HepG2 (cell line): Measurements from ENCODE around the gene CSTB. TPM values are rescaled to one million over a fixed set of nuclear protein-coding genes. Genes with fewer than 3 reads are reported as not detected.

Experiments used
- ARID2 ChIP-seq: sonication (generic); formaldehyde crosslinking; IDR thresholded peaks from 2 replicates; pipeline ENCODE4 v1.8.1; 2022; ENCODE audit warnings: mild to moderate bottlenecking, missing genetic modification reagents, borderline replicate concordance
- BRD4 ChIP-seq: sonication (generic); formaldehyde crosslinking; IDR thresholded peaks from 2 replicates; pipeline ENCODE4 v1.4.0; 2020; ENCODE audit warnings: missing genetic modification reagents
- CHD4 ChIP-seq: fragments of 200-600 bp; sonication (generic); IDR thresholded peaks from 2 replicates; pipeline ENCODE4 v1.7.0; 2017; ENCODE audit warnings: mild to moderate bottlenecking, low read length, borderline replicate concordance
- GFI1 ChIP-seq: sonication (generic); formaldehyde crosslinking; IDR thresholded peaks from 2 replicates; pipeline ENCODE4 v1.5.0; 2020; ENCODE audit warnings: missing genetic modification reagents, mild to moderate bottlenecking, borderline replicate concordance
- HMG20B ChIP-seq: conservative IDR thresholded peaks from 2 replicates; pipeline ENCODE4 v1.6.1; 2016; ENCODE audit warnings: missing genetic modification reagents, missing compliant biosample characterization
- KDM3A ChIP-seq: IDR thresholded peaks from 2 replicates; pipeline ENCODE4 v1.6.1; 2018; ENCODE audit warnings: low read depth, missing compliant biosample characterization
- MTA1 ChIP-seq: sonication (generic); formaldehyde crosslinking; IDR thresholded peaks from 2 replicates; pipeline ENCODE4 v1.4.0; 2020; ENCODE audit warnings: missing genetic modification reagents, mild to moderate bottlenecking, borderline replicate concordance
- NKX3-1 ChIP-seq: sonication (generic); formaldehyde crosslinking; IDR thresholded peaks from 2 replicates; pipeline ENCODE4 v1.5.0; 2020; ENCODE audit warnings: missing genetic modification reagents
- PHB2 ChIP-seq: fragments of 450-650 bp; IDR thresholded peaks from 2 replicates; pipeline ENCODE4 v1.6.1; 2018; ENCODE audit not compliant: partially characterized antibody
- POLR2AphosphoS5 ChIP-seq: IDR thresholded peaks from 2 replicates; pipeline ENCODE4 v1.6.1; 2012; ENCODE audit warnings: low read depth, low read length
- RELA ChIP-seq: sonication (generic); formaldehyde crosslinking; IDR thresholded peaks from 2 replicates; pipeline ENCODE4 v1.4.0; 2020; ENCODE audit warnings: missing genetic modification reagents
- REXO4 ChIP-seq: sonication (generic); formaldehyde crosslinking; IDR thresholded peaks from 2 replicates; pipeline ENCODE4 v1.8.0; 2022; ENCODE audit warnings: missing genetic modification reagents, mild to moderate bottlenecking, borderline replicate concordance
- SYNCRIP ChIP-seq: fragments of 200-400 bp; formaldehyde crosslinking; IDR thresholded peaks from 2 replicates; pipeline ENCODE4 v1.6.1; 2018; ENCODE audit warnings: mild to moderate bottlenecking, low read depth, low read length; ENCODE audit not compliant: insufficient read depth
- ZFYVE20 ChIP-seq: sonication (generic); formaldehyde crosslinking; IDR thresholded peaks from 2 replicates; pipeline ENCODE4 v1.8.0; 2023; ENCODE audit warnings: low read depth, mild to moderate bottlenecking, moderate library complexity, missing genetic modification reagents, borderline replicate concordance
- ZMYM4 ChIP-seq: sonication (generic); formaldehyde crosslinking; IDR thresholded peaks from 2 replicates; pipeline ENCODE4 v1.8.1; 2023; ENCODE audit warnings: mild to moderate bottlenecking, missing genetic modification reagents
- ZNF337 ChIP-seq: sonication (generic); formaldehyde crosslinking; IDR thresholded peaks from 2 replicates; pipeline ENCODE4 v1.5.1; 2020; ENCODE audit warnings: missing genetic modification reagents, low read depth, mild to moderate bottlenecking, borderline replicate concordance
- ZNF33B ChIP-seq: sonication (generic); formaldehyde crosslinking; IDR thresholded peaks from 2 replicates; pipeline ENCODE4 v1.5.1; 2020; ENCODE audit warnings: mild to moderate bottlenecking, missing genetic modification reagents
- ZNF782 ChIP-seq: sonication (generic); formaldehyde crosslinking; IDR thresholded peaks from 2 replicates; pipeline ENCODE4 v1.4.0; 2020; ENCODE audit warnings: missing genetic modification reagents, mild to moderate bottlenecking, borderline replicate concordance
- ZNF790 ChIP-seq: sonication (generic); formaldehyde crosslinking; IDR thresholded peaks from 2 replicates; pipeline ENCODE4 v1.8.0; 2022; ENCODE audit warnings: missing genetic modification reagents, mild to moderate bottlenecking, borderline replicate concordance
- polyA plus RNA-seq, 8 experiments: library from polyadenylated mRNA; depleted of rRNA in 3 of 8; stranded (reverse) in 7 of 8; unstranded in 1 of 8; fragments of >200 nt; fragmentation: Illumina TruSeq in 4 of 8; extraction: Trizol in 4 of 8; gene quantifications; 2 replicates each; pipeline versions ENCODE4 v1.2.1 to v1.2.3, GENCODE V29; 2011 to 2016; ENCODE audit warnings: low read depth in 4 of 8, missing spikeins in 1 of 8, mixed read lengths in 1 of 8; ENCODE audit not compliant: insufficient read depth in 1 of 8
- total RNA-seq, 5 experiments: library from RNA; depleted of rRNA; stranded (reverse); fragments of >200 nt; fragmentation: Illumina TruSeq; extraction: Trizol; gene quantifications; 2 replicates each; pipeline ENCODE4 v1.2.3, GENCODE V29; 2016; ENCODE audit warnings: low read depth in 1 of 5
- TF ChIP-seq, protein P1 (sequence below): sonication (generic); formaldehyde crosslinking; IDR thresholded peaks from 2 replicates; pipeline ENCODE4 v1.5.1; 2020; ENCODE audit warnings: mild to moderate bottlenecking, missing genetic modification reagents, borderline replicate concordance
- TF ChIP-seq, protein P2 (sequence below): sonication (generic); formaldehyde crosslinking; conservative IDR thresholded peaks from 2 replicates; pipeline ENCODE4 v1.4.0; 2020; ENCODE audit warnings: missing genetic modification reagents
- TF ChIP-seq, protein P3 (sequence below): sonication (generic); formaldehyde crosslinking; IDR thresholded peaks from 2 replicates; pipeline ENCODE4 v1.4.0; 2020; ENCODE audit warnings: missing genetic modification reagents
- TF ChIP-seq, protein P4 (sequence below): sonication (generic); formaldehyde crosslinking; IDR thresholded peaks from 2 replicates; pipeline ENCODE4 v1.4.0; 2020; ENCODE audit warnings: missing genetic modification reagents, borderline replicate concordance

CSTB gene
- total and polyA plus RNA-seq, 2 of the 13 experiments (the other 11 are each of a cell fraction or from before 2014, with no cell fraction given) = 11.7 to 94.1 TPM

DNA sequence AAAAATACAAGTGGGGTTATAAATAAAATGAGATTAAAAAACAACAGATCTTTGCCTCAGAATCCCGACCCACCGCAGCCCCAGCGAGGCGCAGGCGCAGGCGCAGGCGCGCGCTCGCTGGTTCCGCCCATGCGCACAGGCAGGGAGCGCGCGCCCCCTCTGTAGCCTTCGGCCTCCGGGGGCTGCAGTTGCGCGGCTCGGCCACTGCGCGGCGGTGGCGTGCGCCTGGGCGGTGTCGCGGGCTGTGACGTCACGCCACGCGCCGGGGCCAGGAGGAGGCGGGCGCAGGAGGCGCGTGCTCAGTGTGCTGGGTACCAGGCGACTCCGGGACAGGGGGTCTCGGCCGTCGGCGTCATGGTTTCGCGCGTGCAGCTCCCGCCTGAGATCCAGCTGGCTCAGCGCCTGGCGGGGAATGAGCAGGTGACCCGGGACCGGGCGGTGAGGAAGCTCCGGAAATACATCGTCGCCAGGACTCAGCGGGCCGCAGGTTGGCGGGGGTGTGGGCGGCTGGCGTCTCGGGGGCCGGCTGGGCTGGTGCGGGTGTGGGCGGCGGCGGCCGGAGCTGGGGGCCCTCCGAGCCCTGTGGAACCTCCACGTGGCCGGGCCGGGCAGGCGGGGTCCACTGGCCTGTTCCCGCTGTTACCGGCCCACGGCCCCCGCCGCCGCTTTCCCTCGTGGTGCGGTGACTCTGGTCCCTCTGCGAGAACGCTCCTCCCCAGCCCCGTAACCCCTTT is 13.3 kb upstream of the CSTB start, which contains the start of gene RRP1 (continued):
- TF ChIP-seq, protein P1, sequence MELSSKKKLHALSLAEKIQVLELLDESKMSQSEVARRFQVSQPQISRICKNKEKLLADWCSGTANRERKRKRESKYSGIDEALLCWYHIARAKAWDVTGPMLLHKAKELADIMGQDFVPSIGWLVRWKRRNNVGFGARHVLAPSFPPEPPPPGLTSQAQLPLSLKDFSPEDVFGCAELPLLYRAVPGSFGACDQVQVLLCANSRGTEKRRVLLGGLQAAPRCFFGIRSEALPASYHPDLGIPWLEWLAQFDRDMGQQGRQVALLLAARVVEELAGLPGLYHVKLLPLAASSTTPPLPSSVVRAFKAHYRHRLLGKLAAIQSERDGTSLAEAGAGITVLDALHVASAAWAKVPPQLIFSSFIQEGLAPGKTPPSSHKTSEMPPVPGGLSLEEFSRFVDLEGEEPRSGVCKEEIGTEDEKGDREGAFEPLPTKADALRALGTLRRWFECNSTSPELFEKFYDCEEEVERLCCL = no peak
- TF ChIP-seq GFI1 (peak; percentile 42; the same call in 1 of the 2 replicates), KDM3A (CRISPR knock-in tag) (no peak), ZFYVE20 (CRISPR knock-in tag) (no peak), BRD4 (0 out of 2 replicates have a peak, but pooled peaks have one; percentile 15), HMG20B (CRISPR knock-in tag) (no peak), ZMYM4 (CRISPR knock-in tag) (peak; percentile 89), PHB2 (no peak), ARID2 (CRISPR knock-in tag) (no peak), CHD4 (no peak), ZNF337 (CRISPR knock-in tag) (0 out of 2 replicates have a peak, but pooled peaks have one; percentile 30), SYNCRIP (no peak), POLR2AphosphoS5 (peak; percentile 90), ZNF782 (CRISPR knock-in tag) (peak; percentile 55; the same call in 1 of the 2 replicates), RELA (no peak), ZNF790 (no peak; the same call in 1 of the 2 replicates), REXO4 (CRISPR knock-in tag) (no peak), ZNF33B (CRISPR knock-in tag) (no peak; the same call in 1 of the 2 replicates), NKX3-1 (CRISPR knock-in tag) (no peak), MTA1 (CRISPR knock-in tag) (peak; percentile 65; the same call in 1 of the 2 replicates)
- TF ChIP-seq, protein P2, sequence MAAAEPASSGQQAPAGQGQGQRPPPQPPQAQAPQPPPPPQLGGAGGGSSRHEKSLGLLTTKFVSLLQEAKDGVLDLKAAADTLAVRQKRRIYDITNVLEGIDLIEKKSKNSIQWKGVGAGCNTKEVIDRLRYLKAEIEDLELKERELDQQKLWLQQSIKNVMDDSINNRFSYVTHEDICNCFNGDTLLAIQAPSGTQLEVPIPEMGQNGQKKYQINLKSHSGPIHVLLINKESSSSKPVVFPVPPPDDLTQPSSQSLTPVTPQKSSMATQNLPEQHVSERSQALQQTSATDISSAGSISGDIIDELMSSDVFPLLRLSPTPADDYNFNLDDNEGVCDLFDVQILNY (CRISPR knock-in tag) = peak; percentile 72
- TF ChIP-seq, protein P3, sequence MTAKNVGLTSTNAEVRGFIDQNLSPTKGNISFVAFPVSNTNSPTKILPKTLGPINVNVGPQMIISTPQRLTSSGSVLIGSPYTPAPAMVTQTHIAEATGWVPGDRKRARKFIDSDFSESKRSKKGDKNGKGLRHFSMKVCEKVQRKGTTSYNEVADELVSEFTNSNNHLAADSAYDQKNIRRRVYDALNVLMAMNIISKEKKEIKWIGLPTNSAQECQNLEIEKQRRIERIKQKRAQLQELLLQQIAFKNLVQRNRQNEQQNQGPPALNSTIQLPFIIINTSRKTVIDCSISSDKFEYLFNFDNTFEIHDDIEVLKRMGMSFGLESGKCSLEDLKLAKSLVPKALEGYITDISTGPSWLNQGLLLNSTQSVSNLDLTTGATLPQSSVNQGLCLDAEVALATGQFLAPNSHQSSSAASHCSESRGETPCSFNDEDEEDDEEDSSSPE = peak; percentile 85
- TF ChIP-seq, protein P4, sequence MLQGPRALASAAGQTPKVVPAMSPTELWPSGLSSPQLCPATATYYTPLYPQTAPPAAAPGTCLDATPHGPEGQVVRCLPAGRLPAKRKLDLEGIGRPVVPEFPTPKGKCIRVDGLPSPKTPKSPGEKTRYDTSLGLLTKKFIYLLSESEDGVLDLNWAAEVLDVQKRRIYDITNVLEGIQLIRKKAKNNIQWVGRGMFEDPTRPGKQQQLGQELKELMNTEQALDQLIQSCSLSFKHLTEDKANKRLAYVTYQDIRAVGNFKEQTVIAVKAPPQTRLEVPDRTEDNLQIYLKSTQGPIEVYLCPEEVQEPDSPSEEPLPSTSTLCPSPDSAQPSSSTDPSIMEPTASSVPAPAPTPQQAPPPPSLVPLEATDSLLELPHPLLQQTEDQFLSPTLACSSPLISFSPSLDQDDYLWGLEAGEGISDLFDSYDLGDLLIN = no peak
